Kidney epithelial cell (primary cell): ENCODE measurements around the gene SETD9. TPM values are rescaled to one million over a fixed set of nuclear protein-coding genes. Genes with fewer than 3 reads are reported as not detected.

ENCODE experiments used
- total RNA-seq: library from RNA; depleted of rRNA; stranded (reverse); fragments of >200 nt; gene quantifications from 2 replicates; pipeline ENCODE4 v1.2.3, GENCODE V29; 2015

Gene SETD9
- total RNA-seq, 1 donor from 2014 or later = 25.3 TPM

Other genes starting within 250 kb of the SETD9 start
- gene MAP3K1, start 94.0 kb upstream of the SETD9 start, total RNA-seq = 21.3 and 21.4 TPM in 2 replicates
- gene MIER3, start 42.5 kb downstream of the SETD9 start, total RNA-seq = 13.5 and 18.1 TPM in 2 replicates